WTC11 (cell line): ENCODE data around the gene TMEM223. TPM values are rescaled to one million over a fixed set of nuclear protein-coding genes. Genes with fewer than 3 reads are reported as not detected.

Experiments
- ATAC-seq: fragments of 200-7000 bp; cut with Tn5 transposase; 2 replicates; pipeline ENCODE4 v1.10.0; 2021; ENCODE audit warnings: mild to moderate bottlenecking, moderate library complexity
- CTCF ChIA-PET: fragments of 300-600 bp; sonication (Branson Sonifier 250); formaldehyde crosslinking; loops from one replicate; lab custom pipeline; 2021; ENCODE audit warnings: antibody characterized with exemption; lab: Charles Lee
- POLR2A ChIA-PET: fragments of 350-600 bp; sonication (Branson Sonifier 250); formaldehyde crosslinking; loops from one replicate; lab custom pipeline; 2021; ENCODE audit warnings: antibody characterized with exemption; lab: Charles Lee
- DNase-seq: peaks from one replicate; pipeline ENCODE4 v3.0.0; 2021; ENCODE audit warnings: low spot score
- H3K27ac Mint-ChIP-seq: 2 replicates; pipeline ENCODE4 v1.8.0; 2021; ENCODE audit warnings: mixed read lengths
- H3K27me3 Mint-ChIP-seq: 2 replicates; pipeline ENCODE4 v1.8.0; 2021; ENCODE audit warnings: low read depth, mild to moderate bottlenecking, moderate library complexity, mixed read lengths
- H3K36me3 Mint-ChIP-seq: 2 replicates; pipeline ENCODE4 v1.8.0; 2021; ENCODE audit warnings: mixed read lengths
- H3K4me1 Mint-ChIP-seq: 2 replicates; pipeline ENCODE4 v1.8.0; 2022; ENCODE audit warnings: mixed read lengths
- H3K4me3 Mint-ChIP-seq: 2 replicates; pipeline ENCODE4 v1.8.0; 2021; ENCODE audit warnings: mild to moderate bottlenecking, moderate library complexity, mixed read lengths
- H3K9me3 Mint-ChIP-seq: 2 replicates; pipeline ENCODE4 v1.8.0; 2021; ENCODE audit warnings: mixed read lengths
- AFF4 ChIP-seq: sonication (generic); formaldehyde crosslinking; IDR thresholded peaks from 2 replicates; pipeline ENCODE4 v1.8.1; 2023; ENCODE audit warnings: mild to moderate bottlenecking, missing genetic modification reagents, borderline replicate concordance
- ATF2 ChIP-seq: sonication (generic); formaldehyde crosslinking; IDR thresholded peaks from 2 replicates; pipeline ENCODE4 v1.8.1; 2022; ENCODE audit warnings: low read depth, missing genetic modification reagents, borderline replicate concordance
- ATF3 ChIP-seq: sonication (generic); formaldehyde crosslinking; conservative IDR thresholded peaks from 2 replicates; pipeline ENCODE4 v1.8.1; 2022; ENCODE audit warnings: mild to moderate bottlenecking, missing genetic modification reagents
- CTCF ChIP-seq: fragments of 200-600 bp; IDR thresholded peaks from 2 replicates; pipeline ENCODE4 v1.8.0; 2022; ENCODE audit warnings: antibody characterized with exemption
- E2F5 ChIP-seq: sonication (generic); formaldehyde crosslinking; IDR thresholded peaks from 2 replicates; pipeline ENCODE4 v1.8.1; 2022; ENCODE audit warnings: mild to moderate bottlenecking, moderate library complexity, missing genetic modification reagents
- ESRRA ChIP-seq: sonication (generic); formaldehyde crosslinking; IDR thresholded peaks from 2 replicates; pipeline ENCODE4 v1.8.1; 2022; ENCODE audit warnings: mild to moderate bottlenecking, missing genetic modification reagents, borderline replicate concordance
- NR2C2 ChIP-seq: sonication (generic); formaldehyde crosslinking; IDR thresholded peaks from 2 replicates; pipeline ENCODE4 v1.8.0; 2022; ENCODE audit warnings: mild to moderate bottlenecking, missing genetic modification reagents
- SMAD4 ChIP-seq: sonication (generic); formaldehyde crosslinking; IDR thresholded peaks from 2 replicates; pipeline ENCODE4 v1.8.0; 2022; ENCODE audit warnings: mild to moderate bottlenecking, missing genetic modification reagents
- SOX15 ChIP-seq: fragments of 250-450 bp; sonication (Bioruptor Pico); IDR thresholded peaks from 2 replicates; pipeline ENCODE4 v1.9.0; 2021; ENCODE audit warnings: mild to moderate bottlenecking
- SP1 ChIP-seq: sonication (generic); formaldehyde crosslinking; conservative IDR thresholded peaks from 2 replicates; pipeline ENCODE4 v1.8.1; 2022; ENCODE audit warnings: missing genetic modification reagents
- STAT6 ChIP-seq: sonication (generic); formaldehyde crosslinking; conservative IDR thresholded peaks from 2 replicates; pipeline ENCODE4 v1.8.1; 2023; ENCODE audit warnings: mild to moderate bottlenecking, low read depth, missing genetic modification reagents, moderate library complexity
- TP53 ChIP-seq: sonication (generic); formaldehyde crosslinking; IDR thresholded peaks from 2 replicates; pipeline ENCODE4 v1.8.1; 2023; ENCODE audit warnings: mild to moderate bottlenecking, missing genetic modification reagents
- ZNF671 ChIP-seq: fragments of 250-450 bp; sonication (Bioruptor Pico); IDR thresholded peaks from 2 replicates; pipeline ENCODE4 v1.8.0; 2021; ENCODE audit warnings: mild to moderate bottlenecking
- total RNA-seq: library from RNA; stranded (reverse); gene quantifications from 3 replicates; pipeline ENCODE4 v1.2.3, GENCODE V29; 2021
- TF ChIP-seq, protein P1 (sequence below): fragments of 250-450 bp; sonication (Bioruptor Pico); IDR thresholded peaks from 2 replicates; pipeline ENCODE4 v1.9.0; 2021; ENCODE audit warnings: moderate library complexity, mild to moderate bottlenecking, inconsistent platforms, borderline replicate concordance

The TMEM223 gene
- total RNA-seq, 1 experiment from 2014 or later = 26.4 TPM

- Mint-ChIP-seq H3K36me3 (peaks cover 34% of the 10 kb centered on the region), H3K9me3 (no peaks in the 10 kb centered on the region), H3K4me1 (peaks cover 37% of the 10 kb centered on the region), H3K27ac (peak overlapping the region; percentile 94), H3K4me3 (peak overlapping the region; percentile 91), H3K27me3 (no peaks in the 10 kb centered on the region; the same call in 1 of the 2 replicates)
- no peak for TF ChIP-seq ATF2 (CRISPR knock-in tag)
- TF ChIP-seq, protein P1, sequence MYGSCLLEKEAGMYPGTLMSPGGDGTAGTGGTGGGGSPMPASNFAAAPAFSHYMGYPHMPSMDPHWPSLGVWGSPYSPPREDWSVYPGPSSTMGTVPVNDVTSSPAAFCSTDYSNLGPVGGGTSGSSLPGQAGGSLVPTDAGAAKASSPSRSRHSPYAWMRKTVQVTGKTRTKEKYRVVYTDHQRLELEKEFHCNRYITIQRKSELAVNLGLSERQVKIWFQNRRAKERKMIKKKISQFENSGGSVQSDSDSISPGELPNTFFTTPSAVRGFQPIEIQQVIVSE (CRISPR knock-in tag) = no peak
- TF ChIP-seq STAT6 (CRISPR knock-in tag) = no peak
- TF ChIP-seq NR2C2 (CRISPR knock-in tag) = no peak
- TF ChIP-seq TP53 (CRISPR knock-in tag) = no peak
- no peak for TF ChIP-seq SP1 (CRISPR knock-in tag)
- TF ChIP-seq ZNF671 (CRISPR knock-in tag) = no peak
- no peak for TF ChIP-seq SMAD4
- TF ChIP-seq AFF4 (CRISPR knock-in tag) = no peak
- no peak for TF ChIP-seq E2F5 (CRISPR knock-in tag)
- no peak for TF ChIP-seq CTCF
- ChIA-PET POLR2A (interaction anchor here (1.0 to 1.4 kb wide), 3 partner anchors 52 to 82 kb away, joined by 3 to 5 read pairs (median 4); partner anchors contain the start of gene GNG3), CTCF (interaction anchor here (0.6 to 4.6 kb wide), 6 partner anchors 20 to 231 kb away, joined by 3 to 44 read pairs (median 4); partner anchors contain the start of genes HNRNPUL2, STX5, TEX54 and TTC9C)
- no peak for ATAC-seq
- DNase-seq = no peak
Measured at GRCh38 chr11:62789576-62789975, 2.2 kb downstream of the TMEM223 start.

DNA sequence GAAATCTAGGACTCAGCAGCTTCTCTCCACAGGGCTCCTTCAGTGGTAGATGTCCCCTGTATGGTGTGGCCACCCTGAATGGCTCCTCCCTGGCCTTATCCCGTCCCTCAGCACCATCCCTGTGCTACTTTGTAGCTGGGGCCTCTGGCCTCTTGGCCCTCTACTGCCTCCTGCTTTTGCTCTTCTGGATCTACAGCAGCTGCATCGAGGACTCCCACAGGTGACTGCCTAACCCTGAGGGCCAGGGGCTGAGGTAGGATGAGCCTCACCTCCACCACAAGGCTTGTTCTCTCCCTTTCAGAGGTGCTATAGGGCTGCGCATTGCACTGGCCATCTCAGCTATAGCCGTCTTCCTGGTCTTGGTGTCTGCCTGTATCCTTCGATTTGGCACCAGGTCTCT lies 2.8 kb downstream of the TMEM223 start:
- Mint-ChIP-seq H3K4me3 (peak overlapping the region; percentile 91), H3K27ac (peak overlapping the region; percentile 94), H3K27me3 (no peaks in the 10 kb centered on the region; the same call in 1 of the 2 replicates), H3K4me1 (peaks cover 37% of the 10 kb centered on the region), H3K9me3 (no peaks in the 10 kb centered on the region), H3K36me3 (peaks cover 28% of the 10 kb centered on the region)
- POLR2A ChIA-PET = interaction anchor here (0.5 to 1.4 kb wide), 4 partner anchors 9 to 81 kb away, joined by 3 to 5 read pairs (median 4); partner anchors contain the start of gene GNG3
- no peak for TF ChIP-seq ATF3
- no peak for TF ChIP-seq SOX15 (CRISPR knock-in tag)
- no peak for TF ChIP-seq ESRRA (CRISPR knock-in tag)
- CTCF ChIA-PET = interaction anchor here (0.6 to 4.6 kb wide), 7 partner anchors 19 to 231 kb away, joined by 3 to 44 read pairs (median 4); partner anchors contain the start of genes HNRNPUL2, STX5, TEX54 and TTC9C
- DNase-seq = no peak
- peak; percentile 1; the same call in 1 of the 2 replicates for ATAC-seq
